Body of pancreas (tissue), 4 donors: Measurements from ENCODE around the gene ERCC6. TPM values are rescaled to one million over a fixed set of nuclear protein-coding genes. Genes with fewer than 3 reads are reported as not detected.

Source experiments
- ATAC-seq: fragments of 150-250 bp; one replicate; pipeline ENCODE4 v1.9.1; 2016
- DNase-seq, 4 donors: peaks; one replicate each; pipeline ENCODE4 v3.0.0-alpha.2; 2019
- H3K27ac ChIP-seq, 4 donors: fragments of 200-600 bp; sonication (generic); 1 replicate in 3 of 4; 2 replicates in 1 of 4; pipeline versions ENCODE4 v1.5.1 to v1.6.1; 2016 to 2019; ENCODE audit warnings: mild to moderate bottlenecking in 1 of 4, mixed read lengths in 1 of 4, moderate library complexity in 1 of 4
- H3K27me3 ChIP-seq, 2 donors: fragments of 200-600 bp; sonication (generic); one replicate each; pipeline ENCODE4 v1.6.0; 2016; ENCODE audit warnings: mild to moderate bottlenecking in 1 of 2
- H3K36me3 ChIP-seq, 2 donors: fragments of 200-600 bp; sonication (generic); replicated peaks in 1 of 2; 2 replicates each; pipeline ENCODE4 v1.5.1; 2016; ENCODE audit warnings: low read depth in 2 of 2; ENCODE audit not compliant: insufficient read depth in 1 of 2
- H3K4me1 ChIP-seq: fragments of 200-600 bp; sonication (generic); one replicate; pipeline ENCODE4 v1.6.0; 2016
- H3K4me3 ChIP-seq, 2 donors: fragments of 200-600 bp; sonication (generic); 1 replicate in 1 of 2; 2 replicates in 1 of 2; pipeline ENCODE4 v1.5.1; 2016 to 2019
- H3K9me3 ChIP-seq, 3 donors: fragments of 200-600 bp; sonication (generic); 1 replicate in 2 of 3; 2 replicates in 1 of 3; pipeline ENCODE4 v1.5.1; 2016
- POLR2A ChIP-seq, 3 donors: fragments of 450-650 bp; IDR thresholded peaks; one replicate each; pipeline ENCODE4 v1.6.1; 2016; ENCODE audit warnings: antibody characterized with exemption in 3 of 3, mild to moderate bottlenecking in 2 of 3
- WGBS, 2 donors: methylation state at CpG; one replicate each; pipeline ENCODE4 v1.1.5; 2017; 5-methylcytosine and 5-hydroxymethylcytosine counted together
- intact Hi-C: fragments of 100-400 bp; cut with DNase I; formaldehyde crosslinking; loops from one replicate; pipeline ENCODE4 v1.15.1; 2023
- total RNA-seq, 2 donors: library from RNA; depleted of rRNA; stranded (reverse); fragments of >200 nt; gene quantifications; one replicate each; pipeline ENCODE4 v1.1.0, GENCODE V29; 2016
- TF ChIP-seq, protein P1 (sequence below), 7 experiments: fragments of 450-650 bp in 4 of 7; fragments of 200-600 bp in 3 of 7; sonication (generic) in 3 of 7; IDR thresholded peaks; one replicate each; pipeline ENCODE4 v1.5.1; 2016 to 2019; ENCODE audit warnings: antibody characterized with exemption in 7 of 7

The ERCC6 gene
- total RNA-seq, 2 donors from 2014 or later, result 15.6 to 16.8 TPM

DNA sequence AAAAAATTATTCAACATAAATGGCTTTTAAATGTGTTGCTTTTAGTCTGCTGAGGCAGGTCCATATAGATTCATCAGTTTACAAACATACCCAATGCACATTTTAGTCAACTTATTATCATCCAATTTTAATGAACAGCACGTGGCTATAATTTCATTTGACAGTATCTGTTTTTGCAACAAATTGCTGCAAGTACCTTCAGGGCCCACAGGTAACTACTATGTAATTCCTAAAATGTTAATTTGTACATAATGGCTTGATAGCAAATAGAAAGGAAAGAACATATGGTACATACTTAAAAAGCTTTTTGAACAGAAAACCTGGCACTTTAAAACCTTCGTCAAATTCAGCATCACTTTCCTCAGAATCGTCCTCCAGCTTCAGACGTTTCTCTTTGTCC is 33.3 kb downstream of the ERCC6 start:
- H3K4me1 ChIP-seq, result no peaks in the 10 kb centered on the region
- WGBS, 2 donors, result 77 to 89% methylated on average over 4 of the region's 4 CpGs
- no peak for ATAC-seq
- no peaks in the 10 kb centered on the region for H3K27me3 ChIP-seq
- intact Hi-C loops, result no loop called here
- H3K9me3 ChIP-seq, result no peaks in the 10 kb centered on the region
- no peak overlapping the region for H3K4me3 ChIP-seq
- no peak for TF ChIP-seq POLR2A (IDR thresholded peaks at IDR 0.05)
- TF ChIP-seq, protein P1, sequence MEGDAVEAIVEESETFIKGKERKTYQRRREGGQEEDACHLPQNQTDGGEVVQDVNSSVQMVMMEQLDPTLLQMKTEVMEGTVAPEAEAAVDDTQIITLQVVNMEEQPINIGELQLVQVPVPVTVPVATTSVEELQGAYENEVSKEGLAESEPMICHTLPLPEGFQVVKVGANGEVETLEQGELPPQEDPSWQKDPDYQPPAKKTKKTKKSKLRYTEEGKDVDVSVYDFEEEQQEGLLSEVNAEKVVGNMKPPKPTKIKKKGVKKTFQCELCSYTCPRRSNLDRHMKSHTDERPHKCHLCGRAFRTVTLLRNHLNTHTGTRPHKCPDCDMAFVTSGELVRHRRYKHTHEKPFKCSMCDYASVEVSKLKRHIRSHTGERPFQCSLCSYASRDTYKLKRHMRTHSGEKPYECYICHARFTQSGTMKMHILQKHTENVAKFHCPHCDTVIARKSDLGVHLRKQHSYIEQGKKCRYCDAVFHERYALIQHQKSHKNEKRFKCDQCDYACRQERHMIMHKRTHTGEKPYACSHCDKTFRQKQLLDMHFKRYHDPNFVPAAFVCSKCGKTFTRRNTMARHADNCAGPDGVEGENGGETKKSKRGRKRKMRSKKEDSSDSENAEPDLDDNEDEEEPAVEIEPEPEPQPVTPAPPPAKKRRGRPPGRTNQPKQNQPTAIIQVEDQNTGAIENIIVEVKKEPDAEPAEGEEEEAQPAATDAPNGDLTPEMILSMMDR (IDR thresholded peaks at IDR 0.05), result no peak
- no peak for DNase-seq
- no peaks in the 10 kb centered on the region for H3K36me3 ChIP-seq
- no peak overlapping the region for H3K27ac ChIP-seq

DNA sequence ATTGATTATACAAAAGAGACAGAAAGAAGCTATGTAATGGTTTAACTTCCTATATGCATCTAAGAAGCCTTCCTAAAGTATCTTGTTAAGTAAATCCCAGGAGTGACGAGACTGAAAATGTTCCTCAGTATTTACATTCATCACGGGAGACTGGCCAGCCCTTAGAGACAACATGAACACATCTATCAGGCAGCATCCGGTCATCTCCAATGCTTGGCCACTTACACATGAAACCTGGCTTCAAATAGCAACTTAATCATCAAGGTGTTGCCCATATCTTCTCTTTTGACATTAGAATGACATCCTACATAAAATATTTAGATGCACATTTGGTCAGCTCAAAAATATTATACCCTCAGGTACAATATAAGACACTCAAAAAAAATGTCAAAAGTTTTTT is 33.8 kb downstream of the ERCC6 start:
- 77 to 78% methylated on average over 3 of the region's 3 CpGs for WGBS, 2 donors
- TF ChIP-seq, protein P1 (IDR thresholded peaks at IDR 0.05), result no peak
- no peak for TF ChIP-seq POLR2A (IDR thresholded peaks at IDR 0.05)
- H3K36me3 ChIP-seq, result no peaks in the 10 kb centered on the region
- H3K27ac ChIP-seq, result no peak overlapping the region
- intact Hi-C loops, result no loop called here
- ATAC-seq (no peak), DNase-seq (no peak)
- no peaks in the 10 kb centered on the region for H3K27me3 ChIP-seq
- H3K9me3 ChIP-seq, result no peaks in the 10 kb centered on the region
- no peaks in the 10 kb centered on the region for H3K4me1 ChIP-seq
- H3K4me3 ChIP-seq, result no peak overlapping the region

DNA sequence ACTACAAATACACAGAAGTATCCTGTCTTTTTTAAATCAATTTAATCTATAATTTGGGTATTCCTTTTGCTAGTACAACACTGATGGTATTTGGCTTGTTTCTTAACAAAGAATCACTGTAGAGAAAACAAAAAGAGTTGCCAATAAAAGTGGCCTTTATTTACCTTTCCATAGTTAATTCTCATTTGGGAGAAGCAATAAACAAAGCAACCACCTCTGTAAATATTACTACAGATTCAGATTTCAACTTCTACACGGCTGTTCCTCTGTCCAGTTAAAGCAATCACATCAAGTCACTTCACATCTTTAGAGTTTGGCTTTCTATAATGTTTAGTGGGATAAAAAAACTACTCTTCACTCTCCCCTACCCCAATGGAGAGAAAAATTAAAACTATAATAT is 34.4 kb downstream of the ERCC6 start:
- TF ChIP-seq POLR2A (IDR thresholded peaks at IDR 0.05), result no peak
- TF ChIP-seq, protein P1 (IDR thresholded peaks at IDR 0.05), result no peak
- no peak overlapping the region for H3K4me3 ChIP-seq
- ATAC-seq, result no peak
- no peaks in the 10 kb centered on the region for H3K4me1 ChIP-seq
- no peak for DNase-seq
- no peak overlapping the region for H3K27ac ChIP-seq
- 24 to 32% methylated on average over 1 of the region's 1 CpG for WGBS, 2 donors
- H3K27me3 ChIP-seq, result no peaks in the 10 kb centered on the region
- intact Hi-C loops, result no loop called here
- H3K9me3 ChIP-seq, result no peaks in the 10 kb centered on the region
- no peaks in the 10 kb centered on the region for H3K36me3 ChIP-seq

DNA sequence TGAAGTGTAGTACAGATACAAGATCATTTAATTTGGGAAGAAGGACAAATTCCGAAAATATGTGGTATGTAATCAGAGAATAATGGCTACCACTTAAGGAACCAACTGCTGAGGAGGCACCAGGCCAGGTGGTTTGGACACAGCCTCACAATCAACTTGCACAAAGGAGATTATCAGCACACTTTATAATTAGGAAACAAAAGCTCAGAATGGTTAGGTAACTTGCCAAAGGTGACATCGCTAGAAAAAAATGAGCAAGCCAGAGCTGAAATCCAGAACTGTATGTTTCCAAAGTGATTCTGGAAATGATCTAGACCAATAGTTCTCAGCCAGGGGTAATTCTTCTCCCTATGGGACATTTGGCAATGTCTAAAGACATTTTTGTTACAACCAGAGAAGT is 36.6 kb downstream of the ERCC6 start:
- DNase-seq (no peak), ATAC-seq (peak; percentile 45)
- no peaks in the 10 kb centered on the region for H3K4me1 ChIP-seq
- TF ChIP-seq, protein P1 (IDR thresholded peaks at IDR 0.05), result no peak
- no peak for TF ChIP-seq POLR2A (IDR thresholded peaks at IDR 0.05)
- H3K36me3 ChIP-seq, result no peaks in the 10 kb centered on the region
- no peaks in the 10 kb centered on the region for H3K9me3 ChIP-seq
- H3K27me3 ChIP-seq, result no peaks in the 10 kb centered on the region
- intact Hi-C loops, result no loop called here
- 87 to 90% methylated on average over 2 of the region's 2 CpGs for WGBS, 2 donors
- H3K27ac ChIP-seq, result no peak overlapping the region
- H3K4me3 ChIP-seq, result no peak overlapping the region

DNA sequence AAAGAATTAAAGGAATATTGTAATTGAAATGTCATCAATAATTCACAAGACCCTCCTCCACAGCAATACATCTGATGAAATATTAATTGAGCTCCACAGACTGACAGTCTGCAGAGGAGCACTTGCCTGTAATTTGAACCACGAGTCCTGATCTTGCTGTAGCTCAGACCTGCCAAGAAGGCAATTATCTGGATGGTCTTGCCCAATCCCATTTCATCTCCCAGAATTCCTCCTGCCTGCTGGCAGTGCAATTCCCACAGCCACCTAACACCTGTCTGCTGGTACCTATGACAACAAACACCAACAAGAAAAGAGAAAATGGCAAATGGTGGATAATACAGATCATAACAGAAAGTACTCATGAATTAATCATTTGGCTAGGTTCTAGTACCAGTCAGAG is 38.5 kb downstream of the ERCC6 start:
- Histone ChIP-seq H3K27ac (no peak overlapping the region), H3K27me3 (no peaks in the 10 kb centered on the region), H3K4me3 (no peak overlapping the region), H3K36me3 (no peaks in the 10 kb centered on the region), H3K4me1 (no peaks in the 10 kb centered on the region), H3K9me3 (no peaks in the 10 kb centered on the region)
- DNase-seq (peak; percentile 35 to 49 (median 40)), ATAC-seq (peak; percentile 83)
- WGBS, 2 donors, result 26 to 47% methylated on average over 1 of the region's 1 CpG
- intact Hi-C loops, result no loop called here
- TF ChIP-seq, protein P1 (IDR thresholded peaks at IDR 0.05), result no peak
- TF ChIP-seq POLR2A (IDR thresholded peaks at IDR 0.05), result no peak
